Muscle of leg (tissue), 11 donors: ENCODE measurements around the gene TMPRSS13. TPM values are rescaled to one million over a fixed set of nuclear protein-coding genes. Genes with fewer than 3 reads are reported as not detected.

Experiments
- DNase-seq: peaks from one replicate; pipeline ENCODE4 v3.0.0; 2013
- H3K27ac ChIP-seq: one replicate; pipeline ENCODE4 v1.5.1; 2013; ENCODE audit warnings: mild to moderate bottlenecking, low read length, control low read depth
- H3K27me3 ChIP-seq: one replicate; pipeline ENCODE4 v1.6.1; 2013; ENCODE audit warnings: low read length; ENCODE audit not compliant: control insufficient read depth, insufficient read depth
- H3K36me3 ChIP-seq: one replicate; pipeline ENCODE4 v1.6.1; 2013; ENCODE audit warnings: low read length; ENCODE audit not compliant: control insufficient read depth, insufficient read depth
- H3K4me1 ChIP-seq: one replicate; pipeline ENCODE4 v1.6.1; 2013; ENCODE audit warnings: low read length; ENCODE audit not compliant: control insufficient read depth, insufficient read depth
- H3K4me3 ChIP-seq: one replicate; pipeline ENCODE4 v1.5.1; 2013; ENCODE audit warnings: low read length, control low read depth
- H3K9me3 ChIP-seq: replicated peaks from 2 replicates; pipeline ENCODE4 v1.6.1; 2013; ENCODE audit warnings: low read depth, low read length; ENCODE audit not compliant: control insufficient read depth
- whole genome bisulfite sequencing: methylation state at CpG from one replicate; pipeline ENCODE4 v1.1.5; 2013; ENCODE audit warnings: missing lambda C conversion rate; ENCODE audit not compliant: insufficient coverage; 5-methylcytosine and 5-hydroxymethylcytosine counted together
- polyA plus RNA-seq, 8 donors: library from polyadenylated mRNA; unstranded; fragments of 120-200 nt; gene quantifications; one replicate each; pipeline versions ENCODE4 v1.2.1 to v1.2.3, GENCODE V29; 2013; ENCODE audit warnings: inconsistent platforms in 1 of 8, low replicate concordance in 1 of 8; ENCODE audit not compliant: insufficient read length in 8 of 8, insufficient read depth in 1 of 8
- total RNA-seq: library from RNA; stranded (reverse); fragments of 120-200 nt; gene quantifications from one replicate; pipeline ENCODE4 v1.2.4, GENCODE V29; 2013

Gene TMPRSS13
- total and polyA plus RNA-seq, 9 donors: 0.05 to 1.1 (median 0.10) TPM

GRCh38 chr11:117898059-117898458, 31.1 kb downstream of the TMPRSS13 start:
- WGBS: 75% methylated on average over 1 of the region's 4 CpGs
- H3K27ac ChIP-seq: no peak overlapping the region
- H3K4me1 ChIP-seq: peaks cover 14% of the 10 kb centered on the region
- H3K27me3 ChIP-seq: no peaks in the 10 kb centered on the region
- no peaks in the 10 kb centered on the region for H3K36me3 ChIP-seq
- no peak for DNase-seq
- no peak overlapping the region for H3K4me3 ChIP-seq
- H3K9me3 ChIP-seq: no peaks in the 10 kb centered on the region

DNA sequence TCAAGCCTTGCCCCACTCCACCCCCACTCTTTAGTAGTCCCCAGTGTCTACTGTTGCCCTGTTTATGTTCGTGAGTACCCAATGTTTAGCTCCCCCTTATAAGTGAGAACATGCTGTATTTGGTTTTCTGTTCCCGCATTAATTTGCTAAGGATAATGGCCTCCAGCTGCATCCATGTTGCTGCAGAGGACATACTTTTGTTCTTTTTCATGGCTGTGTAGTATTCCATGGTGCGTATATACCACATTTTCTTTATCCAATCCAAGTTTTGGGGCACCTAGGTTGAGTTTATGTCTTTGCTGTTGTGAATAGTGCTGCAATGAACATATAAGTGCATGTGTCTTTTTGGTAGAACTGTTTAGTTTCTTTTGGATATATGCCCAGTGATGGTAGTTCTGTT, 36.6 kb downstream of the TMPRSS13 start:
- Histone ChIP-seq H3K4me3 (no peak overlapping the region), H3K27me3 (no peaks in the 10 kb centered on the region), H3K4me1 (no peaks in the 10 kb centered on the region), H3K9me3 (no peaks in the 10 kb centered on the region), H3K27ac (no peak overlapping the region), H3K36me3 (no peaks in the 10 kb centered on the region)
- DNase-seq: no peak
- no CpG with 5 or more reads among the region's 3 CpGs for WGBS

GRCh38 chr11:117891362-117891761, 37.8 kb downstream of the TMPRSS13 start:
- DNase-seq: no peak

GRCh38 chr11:117888139-117888566, 41.0 kb downstream of the TMPRSS13 start:
- DNase-seq: no peak
- WGBS: 98% methylated on average over 6 of the region's 8 CpGs
- H3K9me3 ChIP-seq: no peaks in the 10 kb centered on the region
- no peaks in the 10 kb centered on the region for H3K27me3 ChIP-seq
- no peak overlapping the region for H3K27ac ChIP-seq
- H3K4me1 ChIP-seq: peaks cover 29% of the 10 kb centered on the region
- H3K36me3 ChIP-seq: no peaks in the 10 kb centered on the region
- no peak overlapping the region for H3K4me3 ChIP-seq

More at GRCh38 chr11:117891362-117891761, 37.8 kb downstream of the TMPRSS13 start:
- peaks cover 5% of the 10 kb centered on the region for H3K4me1 ChIP-seq
- no peak overlapping the region for H3K27ac ChIP-seq
- no peaks in the 10 kb centered on the region for H3K9me3 ChIP-seq
- no peak overlapping the region for H3K4me3 ChIP-seq
- WGBS: no CpG with 5 or more reads among the region's 2 CpGs
- H3K36me3 ChIP-seq: no peaks in the 10 kb centered on the region
- no peaks in the 10 kb centered on the region for H3K27me3 ChIP-seq

- 60% methylated on average over 4 of the region's 9 CpGs for WGBS
- DNase-seq: no peak
- Histone ChIP-seq H3K9me3 (no peaks in the 10 kb centered on the region), H3K4me3 (no peak overlapping the region), H3K36me3 (no peaks in the 10 kb centered on the region), H3K4me1 (peaks cover 34% of the 10 kb centered on the region), H3K27ac (no peak overlapping the region), H3K27me3 (no peaks in the 10 kb centered on the region)
These were observed 41.6 kb downstream of the TMPRSS13 start for GRCh38 chr11:117887431-117888138.

DNA sequence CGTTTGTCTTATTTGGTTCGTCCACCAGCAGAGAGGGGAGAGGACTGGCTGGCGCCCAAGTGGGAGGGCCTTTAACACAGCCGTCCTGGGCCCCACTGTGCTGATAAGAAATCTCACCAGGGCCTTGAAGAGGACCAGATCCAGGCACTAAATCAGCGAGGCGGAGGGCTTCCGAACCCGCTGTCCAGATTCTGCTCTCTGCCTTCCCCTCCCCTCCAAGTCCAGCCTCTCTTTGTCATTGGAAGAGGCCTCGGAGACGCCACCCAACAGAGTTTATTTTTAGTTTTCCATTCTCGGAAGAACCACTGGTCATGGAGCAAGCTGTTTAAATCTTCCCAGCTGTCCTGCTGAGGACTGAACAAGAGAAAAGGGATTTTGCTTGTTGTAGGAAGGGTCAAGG, 43.4 kb downstream of the TMPRSS13 start:
- no peaks in the 10 kb centered on the region for H3K27me3 ChIP-seq
- no peaks in the 10 kb centered on the region for H3K36me3 ChIP-seq
- DNase-seq: peak; percentile 97
- no peaks in the 10 kb centered on the region for H3K9me3 ChIP-seq
- WGBS: 17% methylated on average over 9 of the region's 11 CpGs
- peak overlapping the region; percentile 16 for H3K4me3 ChIP-seq
- peaks cover 40% of the 10 kb centered on the region for H3K4me1 ChIP-seq
- H3K27ac ChIP-seq: peak overlapping the region; percentile 95

GRCh38 chr11:117884994-117885393, 44.2 kb downstream of the TMPRSS13 start:
- no peaks in the 10 kb centered on the region for H3K36me3 ChIP-seq
- H3K27ac ChIP-seq: peak overlapping the region; percentile 95
- WGBS: 56% methylated on average over 6 of the region's 7 CpGs
- peaks cover 3% of the 10 kb centered on the region for H3K27me3 ChIP-seq
- peak; percentile 37 for DNase-seq
- H3K4me1 ChIP-seq: peaks cover 40% of the 10 kb centered on the region
- no peak overlapping the region for H3K4me3 ChIP-seq
- no peaks in the 10 kb centered on the region for H3K9me3 ChIP-seq

- DNase-seq: no peak
- Histone ChIP-seq H3K27me3 (peaks cover 7% of the 10 kb centered on the region), H3K9me3 (no peaks in the 10 kb centered on the region), H3K27ac (no peak overlapping the region), H3K4me3 (no peak overlapping the region), H3K36me3 (no peaks in the 10 kb centered on the region), H3K4me1 (peaks cover 46% of the 10 kb centered on the region)
- WGBS: 33% methylated on average over 1 of the region's 3 CpGs
These were observed 46.1 kb downstream of the TMPRSS13 start for GRCh38 chr11:117883063-117883462.

DNA sequence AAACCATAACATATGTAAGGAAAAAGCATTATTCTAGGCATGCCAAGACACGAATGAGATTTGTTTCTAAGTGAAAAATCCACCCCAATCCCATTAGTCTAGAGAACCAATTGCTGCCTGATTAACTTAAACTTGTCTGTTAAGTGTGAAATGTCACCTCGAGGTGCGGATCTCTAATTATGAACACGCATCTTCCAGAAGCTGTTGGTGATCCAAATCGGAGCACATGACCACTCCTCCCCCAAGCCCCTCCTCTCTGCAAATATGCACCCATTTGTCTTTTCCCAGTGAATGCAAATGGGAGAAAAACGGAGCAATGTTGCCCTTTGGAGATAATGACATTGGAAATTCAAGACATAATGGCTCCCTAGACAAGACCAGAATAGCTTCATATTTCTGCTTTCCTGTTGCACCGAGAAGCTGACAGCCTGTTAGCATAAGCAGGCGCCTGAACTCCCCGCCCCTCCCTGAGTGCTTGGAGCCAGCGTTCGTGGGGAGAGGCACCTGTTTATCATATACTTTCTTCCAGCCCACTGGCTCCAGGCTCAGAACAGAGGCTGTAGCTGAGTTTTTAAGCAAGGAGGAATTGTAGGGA, 46.8 kb downstream of the TMPRSS13 start:
- Histone ChIP-seq H3K4me3 (no peak overlapping the region), H3K9me3 (no peaks in the 10 kb centered on the region), H3K36me3 (no peaks in the 10 kb centered on the region), H3K4me1 (peaks cover 52% of the 10 kb centered on the region), H3K27ac (peak overlapping the region; percentile 36), H3K27me3 (peaks cover 7% of the 10 kb centered on the region)
- no CpG with 5 or more reads among the region's 11 CpGs for WGBS
- DNase-seq: peak; percentile 68

- WGBS: 77% methylated on average over 3 of the region's 5 CpGs
- Histone ChIP-seq H3K27ac (no peak overlapping the region), H3K4me1 (peaks cover 53% of the 10 kb centered on the region)
These were observed 48.0 kb downstream of the TMPRSS13 start for GRCh38 chr11:117881217-117881616.

More at GRCh38 chr11:117881217-117881616, 48.0 kb downstream of the TMPRSS13 start:
- DNase-seq: no peak
- Histone ChIP-seq H3K36me3 (no peaks in the 10 kb centered on the region), H3K4me3 (no peak overlapping the region), H3K27me3 (peaks cover 7% of the 10 kb centered on the region), H3K9me3 (no peaks in the 10 kb centered on the region)
